GM12878 (cell line): ENCODE results near the gene GNAT3. TPM values are rescaled to one million over a fixed set of nuclear protein-coding genes. Genes with fewer than 3 reads are reported as not detected.

ENCODE experiments used
- ATAC-seq: fragments of 200-7000 bp; cut with Tn5 transposase; 3 replicates; pipeline ENCODE4 v1.9.1; 2020; ENCODE audit warnings: mild to moderate bottlenecking, moderate library complexity
- BruUV-seq: library from RNA; stranded (reverse); fragments of 400-500 nt; replicated peaks from 2 replicates; lab custom pipeline; 2021; lab: Mats Ljungman, UMichigan
- CTCF ChIA-PET: fragments of 300-600 bp; sonication (Branson Sonifier 250); formaldehyde crosslinking; extraction: SDS; loops from one replicate; lab custom pipeline; 2021; ENCODE audit warnings: inconsistent platforms; lab: Yijun Ruan, JAX
- POLR2A ChIA-PET: fragments of 350-600 bp; formaldehyde crosslinking; extraction: SDS; loops from one replicate; lab custom pipeline; 2021; ENCODE audit warnings: inconsistent platforms; lab: Charles Lee
- RAD21 ChIA-PET: fragments of 300-600 bp; sonication (Branson Sonifier 250); formaldehyde crosslinking; loops from one replicate; lab custom pipeline; 2023; ENCODE audit warnings: antibody characterized with exemption; ENCODE audit not compliant: unreplicated experiment; lab: Charles Lee
- SMC1A ChIA-PET: fragments of 300-600 bp; sonication (Branson Sonifier 250); formaldehyde crosslinking; loops from one replicate; lab custom pipeline; 2023; ENCODE audit not compliant: unreplicated experiment, uncharacterized antibody; lab: Charles Lee
- DNase-seq: peaks from one replicate; pipeline ENCODE4 v3.0.0-alpha.2; 2011; ENCODE audit warnings: low read depth, low spot score
- FAIRE-seq: peaks from 3 replicates; lab custom pipeline; 2011; peaks lifted over from hg19 to GRCh38; lab: Jason Lieb, UNC
- H2AFZ ChIP-seq: 2 replicates; pipeline ENCODE4 v1.6.0; 2011; ENCODE audit warnings: low read depth, low read length, control low read depth; ENCODE audit not compliant: control insufficient read depth
- H3K27ac ChIP-seq: 2 replicates; pipeline ENCODE4 v1.5.1; 2011; ENCODE audit warnings: control low read depth; ENCODE audit not compliant: control insufficient read depth, insufficient read depth
- H3K27me3 ChIP-seq, 2 experiments: replicated peaks in 1 of 2; 2 replicates each; pipeline versions ENCODE4 v1.6.0 to v1.6.1; 2011; ENCODE audit warnings: low read length in 1 of 2; ENCODE audit not compliant: control insufficient read depth in 2 of 2, insufficient read depth in 2 of 2
- H3K36me3 ChIP-seq, 2 experiments: 2 replicates each; pipeline ENCODE4 v1.5.1; 2011; ENCODE audit warnings: low read length in 1 of 2; ENCODE audit not compliant: control insufficient read depth in 2 of 2, insufficient read depth in 2 of 2
- H3K4me1 ChIP-seq: 2 replicates; pipeline ENCODE4 v1.6.1; 2011; ENCODE audit warnings: mild to moderate bottlenecking, low read length, moderate library complexity, mixed read lengths; ENCODE audit not compliant: control insufficient read depth, insufficient read depth
- H3K4me2 ChIP-seq: 2 replicates; pipeline ENCODE4 v1.6.0; 2011; ENCODE audit warnings: control low read depth; ENCODE audit not compliant: control insufficient read depth, insufficient read depth
- H3K4me3 ChIP-seq: fragments of 200-600 bp; sonication (generic); 2 replicates; pipeline ENCODE4 v1.5.1; 2016
- H3K79me2 ChIP-seq: 2 replicates; pipeline ENCODE4 v1.6.0; 2011; ENCODE audit warnings: low read length; ENCODE audit not compliant: control insufficient read depth, insufficient read depth
- H3K9ac ChIP-seq: 2 replicates; pipeline ENCODE4 v1.8.0; 2011; ENCODE audit warnings: low read length, control low read depth, mixed read lengths; ENCODE audit not compliant: control insufficient read depth, insufficient read depth
- H3K9me3 ChIP-seq: replicated peaks from 3 replicates; pipeline ENCODE4 v1.5.1; 2011; ENCODE audit warnings: mild to moderate bottlenecking, low read length; ENCODE audit not compliant: control insufficient read depth, insufficient read depth
- H4K20me1 ChIP-seq: 2 replicates; pipeline ENCODE4 v1.6.0; 2011; ENCODE audit not compliant: control insufficient read depth, insufficient read depth
- CEBPZ ChIP-seq: fragments of 150-350 bp; IDR thresholded peaks from 2 replicates; pipeline ENCODE4 v1.6.1; 2016; ENCODE audit warnings: low read depth, low read length
- CHD4 ChIP-seq: fragments of 200-600 bp; sonication (generic); IDR thresholded peaks from 2 replicates; pipeline ENCODE4 v1.6.1; 2016; ENCODE audit warnings: mild to moderate bottlenecking
- ELK1 ChIP-seq: IDR thresholded peaks from 2 replicates; pipeline ENCODE4 v1.6.1; 2012; ENCODE audit warnings: low read depth, low read length, improper control_type of control experiment
- GATAD2B ChIP-seq: fragments of 450-650 bp; conservative IDR thresholded peaks from 2 replicates; pipeline ENCODE4 v1.6.1; 2017; ENCODE audit warnings: low read depth, mild to moderate bottlenecking, moderate library complexity
- KDM1A ChIP-seq: fragments of 200-600 bp; sonication (generic); IDR thresholded peaks from 2 replicates; pipeline ENCODE4 v1.6.1; 2016; ENCODE audit warnings: borderline replicate concordance
- MYC ChIP-seq: IDR thresholded peaks from 2 replicates; pipeline ENCODE4 v1.6.1; 2011; ENCODE audit warnings: mild to moderate bottlenecking, low read length, moderate library complexity, inconsistent platforms; ENCODE audit not compliant: insufficient read depth, insufficient replicate concordance, insufficient read length, severe bottlenecking
- SREBF2 ChIP-seq: IDR thresholded peaks from 2 replicates; pipeline ENCODE4 v1.6.1; 2012; ENCODE audit warnings: mild to moderate bottlenecking, low read length
- TAF1 ChIP-seq: IDR thresholded peaks from 2 replicates; pipeline ENCODE4 v1.6.1; 2011; ENCODE audit warnings: mild to moderate bottlenecking, low read depth, low read length, borderline replicate concordance
- YBX1 ChIP-seq: fragments of 450-650 bp; IDR thresholded peaks from 2 replicates; pipeline ENCODE4 v1.6.1; 2016; ENCODE audit warnings: antibody characterized with exemption
- ZBED1 ChIP-seq: IDR thresholded peaks from 2 replicates; pipeline ENCODE4 v1.6.1; 2016; ENCODE audit warnings: borderline replicate concordance
- ZNF274 ChIP-seq: IDR thresholded peaks from one replicate; pipeline ENCODE4 v1.8.0; 2011; ENCODE audit not compliant: insufficient read length, insufficient read depth
- ZZZ3 ChIP-seq: IDR thresholded peaks from 2 replicates; pipeline ENCODE4 v1.6.1; 2011; ENCODE audit warnings: low read depth; ENCODE audit not compliant: control insufficient read depth, insufficient read length
- in situ Hi-C: fragments of 300-500 bp; cut with MboI; formaldehyde crosslinking; loops from 9 replicates; pipeline ENCODE4 v1.14.3; 2018; ENCODE audit warnings: mixed read lengths
- intact Hi-C: fragments of 100-400 bp; cut with micrococcal nuclease; formaldehyde crosslinking; loops from one replicate; pipeline ENCODE4 v1.14.2; 2022; ENCODE audit not compliant: unreplicated experiment
- polyA plus RNA-seq, 11 experiments: library from polyadenylated mRNA; depleted of rRNA in 4 of 11; unstranded in 6 of 11; stranded (reverse) in 5 of 11; fragments of >200 nt; fragmentation: Nextera tagmentation in 4 of 11; fragmentation: Illumina TruSeq in 1 of 11; extraction: Ambion mirVana in 4 of 11; extraction: Trizol in 1 of 11; gene quantifications; 1 replicate in 1 of 11; 2 replicates in 10 of 11; pipeline versions ENCODE4 v1.2.1 to v1.2.3, GENCODE V29; 2011 to 2016; ENCODE audit warnings: inconsistent platforms in 2 of 11, missing spikeins in 2 of 11, low read depth in 1 of 11
- total RNA-seq, 4 experiments: library from RNA; depleted of rRNA in 3 of 4; stranded (reverse); fragments of >200 nt in 3 of 4; fragmentation: Illumina TruSeq in 1 of 4; extraction: Trizol in 1 of 4; gene quantifications; 2 replicates each; pipeline versions ENCODE4 v1.2.1 to v1.2.3, GENCODE V29; 2013 to 2021

The GNAT3 gene
- total and polyA plus RNA-seq, 10 of the 15 experiments (the other 5 are each of a cell fraction or from before 2014, with no cell fraction given): 1.7 to 8.3 (median 5.8) TPM; not detected in 1

GRCh38 chr7:80548840-80549530, 37.1 kb upstream of the GNAT3 start:
- H3K9me3 ChIP-seq: no peaks in the 10 kb centered on the region

More at GRCh38 chr7:80548840-80549530, 37.1 kb upstream of the GNAT3 start:
- CTCF ChIA-PET: no interaction called here
- H3K4me2 ChIP-seq: no peak overlapping the region
- no peaks in the 10 kb centered on the region for H3K27me3 ChIP-seq
- DNase-seq (no peak), FAIRE-seq (no peak), ATAC-seq (no peak)
- H3K27ac ChIP-seq: no peak overlapping the region
- no peaks in the 10 kb centered on the region for H3K36me3 ChIP-seq
- SMC1A ChIA-PET: no interaction called here
- no peak for TF ChIP-seq KDM1A
- no peak for TF ChIP-seq ZNF274
- no peak for TF ChIP-seq ELK1
- TF ChIP-seq SREBF2: no peak
- TF ChIP-seq TAF1: no peak
- TF ChIP-seq CHD4: no peak
- TF ChIP-seq MYC: no peak
- no peak for TF ChIP-seq YBX1
- no peak for TF ChIP-seq ZBED1
- TF ChIP-seq GATAD2B: no peak
- TF ChIP-seq ZZZ3: no peak
- TF ChIP-seq CEBPZ: no peak
- H3K79me2 ChIP-seq: no peaks in the 10 kb centered on the region
- intact Hi-C loops: no loop called here
- H3K4me1 ChIP-seq: no peaks in the 10 kb centered on the region
- H4K20me1 ChIP-seq: no peaks in the 10 kb centered on the region
- RAD21 ChIA-PET: no interaction called here
- no peak overlapping the region for H3K9ac ChIP-seq
- H2AFZ ChIP-seq: no peak overlapping the region
- in situ Hi-C loops: no loop called here
- no peak overlapping the region for H3K4me3 ChIP-seq
- BruUV-seq: no TSS peak
- POLR2A ChIA-PET: no interaction called here
